Astrocyte (in vitro differentiated cells and primary cell): ENCODE data around the gene CCDC32.

ENCODE experiments used
- EZH2 ChIP-seq: IDR thresholded peaks from 2 replicates; pipeline ENCODE4 v1.6.1; 2012; ENCODE audit warnings: mild to moderate bottlenecking, low read length, inconsistent platforms; ENCODE audit not compliant: insufficient read depth
- TF ChIP-seq, protein P1 (sequence below): IDR thresholded peaks from 2 replicates; pipeline ENCODE4 v1.5.1; 2011; ENCODE audit warnings: low read depth, mild to moderate bottlenecking, inconsistent platforms, low read length, moderate library complexity; ENCODE audit not compliant: insufficient read depth

- TF ChIP-seq, protein P1, sequence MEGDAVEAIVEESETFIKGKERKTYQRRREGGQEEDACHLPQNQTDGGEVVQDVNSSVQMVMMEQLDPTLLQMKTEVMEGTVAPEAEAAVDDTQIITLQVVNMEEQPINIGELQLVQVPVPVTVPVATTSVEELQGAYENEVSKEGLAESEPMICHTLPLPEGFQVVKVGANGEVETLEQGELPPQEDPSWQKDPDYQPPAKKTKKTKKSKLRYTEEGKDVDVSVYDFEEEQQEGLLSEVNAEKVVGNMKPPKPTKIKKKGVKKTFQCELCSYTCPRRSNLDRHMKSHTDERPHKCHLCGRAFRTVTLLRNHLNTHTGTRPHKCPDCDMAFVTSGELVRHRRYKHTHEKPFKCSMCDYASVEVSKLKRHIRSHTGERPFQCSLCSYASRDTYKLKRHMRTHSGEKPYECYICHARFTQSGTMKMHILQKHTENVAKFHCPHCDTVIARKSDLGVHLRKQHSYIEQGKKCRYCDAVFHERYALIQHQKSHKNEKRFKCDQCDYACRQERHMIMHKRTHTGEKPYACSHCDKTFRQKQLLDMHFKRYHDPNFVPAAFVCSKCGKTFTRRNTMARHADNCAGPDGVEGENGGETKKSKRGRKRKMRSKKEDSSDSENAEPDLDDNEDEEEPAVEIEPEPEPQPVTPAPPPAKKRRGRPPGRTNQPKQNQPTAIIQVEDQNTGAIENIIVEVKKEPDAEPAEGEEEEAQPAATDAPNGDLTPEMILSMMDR = no peak
- no peak for TF ChIP-seq EZH2
These were observed 29.6 kb upstream of the CCDC32 start for GRCh38 chr15:40594429-40594836.
